SK-N-SH treated with all-trans-retinoic acid at 6 μM for 48 hours (cell line): ENCODE data around the gene PTBP1.

ENCODE experiments used
- ATAC-seq: fragments of 200-7000 bp; cut with Tn5 transposase; 3 replicates; pipeline ENCODE4 v1.9.1; 2020; ENCODE audit warnings: mild to moderate bottlenecking, moderate library complexity
- ARNTL ChIP-seq: fragments of 450-650 bp; formaldehyde crosslinking; IDR thresholded peaks from 2 replicates; pipeline ENCODE4 v1.5.0; 2020; ENCODE audit warnings: low read depth, mild to moderate bottlenecking, moderate library complexity, borderline replicate concordance
- BACH2 ChIP-seq: fragments of 250-450 bp; sonication (Bioruptor Pico); IDR thresholded peaks from 2 replicates; pipeline ENCODE4 v1.9.0; 2021; ENCODE audit warnings: mild to moderate bottlenecking, borderline replicate concordance
- CSDC2 ChIP-seq: fragments of 250-450 bp; sonication (Bioruptor Pico); IDR thresholded peaks from 2 replicates; pipeline ENCODE4 v1.5.0; 2020; ENCODE audit warnings: mild to moderate bottlenecking, moderate library complexity
- CSRNP3 ChIP-seq: fragments of 250-450 bp; sonication (Bioruptor Pico); IDR thresholded peaks from 2 replicates; pipeline ENCODE4 v1.5.1; 2021; ENCODE audit warnings: mild to moderate bottlenecking, moderate library complexity
- ESRRG ChIP-seq: fragments of 250-450 bp; sonication (Bioruptor Pico); IDR thresholded peaks from 2 replicates; pipeline ENCODE4 v1.6.1; 2021; ENCODE audit warnings: mild to moderate bottlenecking
- GLIS3 ChIP-seq: fragments of 250-450 bp; sonication (Bioruptor Pico); IDR thresholded peaks from 2 replicates; pipeline ENCODE4 v1.5.0; 2020; ENCODE audit warnings: mild to moderate bottlenecking, moderate library complexity
- ISL1 ChIP-seq: fragments of 250-450 bp; sonication (Bioruptor Pico); IDR thresholded peaks from 2 replicates; pipeline ENCODE4 v2.1.2; 2022; ENCODE audit warnings: mild to moderate bottlenecking, moderate library complexity
- OSR1 ChIP-seq: fragments of 250-450 bp; sonication (Bioruptor Pico); IDR thresholded peaks from 2 replicates; pipeline ENCODE4 v1.8.0; 2022; ENCODE audit warnings: moderate library complexity, mild to moderate bottlenecking, inconsistent platforms
- PATZ1 ChIP-seq: fragments of 250-450 bp; sonication (Bioruptor Pico); IDR thresholded peaks from 2 replicates; pipeline ENCODE4 v1.8.0; 2020; ENCODE audit warnings: mild to moderate bottlenecking, moderate library complexity, borderline replicate concordance
- POU6F1 ChIP-seq: fragments of 250-450 bp; sonication (Bioruptor Pico); IDR thresholded peaks from 2 replicates; pipeline ENCODE4 v1.8.0; 2021; ENCODE audit warnings: low read depth, mild to moderate bottlenecking, moderate library complexity, borderline replicate concordance
- PPARA ChIP-seq: fragments of 250-450 bp; sonication (Bioruptor Pico); IDR thresholded peaks from 2 replicates; pipeline ENCODE4 v1.5.0; 2020; ENCODE audit warnings: mild to moderate bottlenecking, borderline replicate concordance
- RARB ChIP-seq: fragments of 250-450 bp; sonication (Bioruptor Pico); IDR thresholded peaks from 2 replicates; pipeline ENCODE4 v1.8.0; 2021; ENCODE audit warnings: mild to moderate bottlenecking, moderate library complexity
- SNAI2 ChIP-seq: fragments of 250-450 bp; sonication (Bioruptor Pico); IDR thresholded peaks from 2 replicates; pipeline ENCODE4 v1.5.0; 2020; ENCODE audit warnings: mild to moderate bottlenecking, moderate library complexity
- TCF4 ChIP-seq: fragments of 250-450 bp; sonication (Bioruptor Pico); IDR thresholded peaks from 2 replicates; pipeline ENCODE4 v1.8.0; 2021; ENCODE audit warnings: mild to moderate bottlenecking, moderate library complexity, borderline replicate concordance
- TOX ChIP-seq: fragments of 250-450 bp; sonication (Bioruptor Pico); IDR thresholded peaks from 2 replicates; pipeline ENCODE4 v1.8.0; 2021; ENCODE audit warnings: mild to moderate bottlenecking, moderate library complexity, borderline replicate concordance
- ZC3H10 ChIP-seq: fragments of 250-450 bp; sonication (Bioruptor Pico); IDR thresholded peaks from 2 replicates; pipeline ENCODE4 v1.5.1; 2021; ENCODE audit warnings: mild to moderate bottlenecking, moderate library complexity
- ZFP3 ChIP-seq: fragments of 250-450 bp; sonication (Bioruptor Pico); IDR thresholded peaks from 2 replicates; pipeline ENCODE4 v1.5.0; 2020; ENCODE audit warnings: mild to moderate bottlenecking, moderate library complexity
- ZFP30 ChIP-seq: fragments of 450-650 bp; formaldehyde crosslinking; IDR thresholded peaks from 2 replicates; pipeline ENCODE4 v1.5.0; 2022; ENCODE audit warnings: mild to moderate bottlenecking, moderate library complexity
- ZNF565 ChIP-seq: fragments of 450-650 bp; formaldehyde crosslinking; conservative IDR thresholded peaks from 2 replicates; pipeline ENCODE4 v1.5.0; 2020; ENCODE audit warnings: low read depth, mild to moderate bottlenecking, moderate library complexity
- ZNF8 ChIP-seq: fragments of 450-650 bp; formaldehyde crosslinking; IDR thresholded peaks from 2 replicates; pipeline ENCODE4 v1.5.0; 2020; ENCODE audit warnings: mild to moderate bottlenecking, moderate library complexity

PTBP1 gene

GRCh38 chr19:788686-788982, 8.6 kb upstream of the PTBP1 start:
- no peak for ATAC-seq
- TF ChIP-seq ESRRG, result no peak
- no peak for TF ChIP-seq GLIS3
- TF ChIP-seq SNAI2, result no peak
- no peak for TF ChIP-seq CSDC2
- no peak for TF ChIP-seq RARB
- TF ChIP-seq TOX (CRISPR knock-in tag), result no peak
- TF ChIP-seq ZNF8 (CRISPR knock-in tag), result no peak
- TF ChIP-seq ZFP3 (CRISPR knock-in tag), result no peak
- TF ChIP-seq PATZ1, result no peak
- no peak for TF ChIP-seq ZC3H10 (CRISPR knock-in tag)
- no peak for TF ChIP-seq ZNF565
- TF ChIP-seq TCF4 (CRISPR knock-in tag), result no peak
- no peak for TF ChIP-seq ARNTL (CRISPR knock-in tag)

GRCh38 chr19:788983-789700, 8.1 kb upstream of the PTBP1 start:
- TF ChIP-seq TCF4 (CRISPR knock-in tag) (no peak), BACH2 (no peak), PATZ1 (no peak), CSDC2 (no peak), GLIS3 (no peak), PPARA (no peak), POU6F1 (CRISPR knock-in tag) (no peak), ZC3H10 (CRISPR knock-in tag) (no peak)
- ATAC-seq, result peak; percentile 34; the same call in 1 of the 3 replicates

GRCh38 chr19:789701-790060, 7.6 kb upstream of the PTBP1 start:
- no peak for ATAC-seq
- no peak for TF ChIP-seq ZFP30 (CRISPR knock-in tag)
- no peak for TF ChIP-seq PPARA
- TF ChIP-seq ZNF565, result no peak
- TF ChIP-seq ZNF8 (CRISPR knock-in tag), result no peak

GRCh38 chr19:791007-791566, 6.2 kb upstream of the PTBP1 start:
- TF ChIP-seq ISL1 (CRISPR knock-in tag) (no peak), ZFP3 (CRISPR knock-in tag) (no peak), SNAI2 (no peak), PATZ1 (no peak)
- TF ChIP-seq, all 23 proteins: peak for 0
- ATAC-seq, result no peak

- TF ChIP-seq GLIS3, result no peak
- TF ChIP-seq CSRNP3 (CRISPR knock-in tag), result no peak
- TF ChIP-seq OSR1 (CRISPR knock-in tag), result no peak
- TF ChIP-seq ARNTL (CRISPR knock-in tag), result no peak
- TF ChIP-seq ESRRG, result no peak
- TF ChIP-seq TOX (CRISPR knock-in tag), result no peak
- ATAC-seq, result no peak
These were observed 5.5 kb upstream of the PTBP1 start for GRCh38 chr19:791567-792305.
